Epithelial cell of proximal tubule (primary cell): ENCODE measurements around the gene SP8. TPM values are rescaled to one million over a fixed set of nuclear protein-coding genes. Genes with fewer than 3 reads are reported as not detected.
A peak's percentile ranks its signal among the peaks of the same experiment; 100 is the strongest.
"Not testable (repeated sequence)": the region's sequence is repeated elsewhere in the genome, so short reads cannot be mapped to it uniquely, and the experiment has no call there.

Experiments
- DNase-seq: peaks from one replicate; pipeline ENCODE4 v3.0.0-alpha.2; 2011; ENCODE audit warnings: low read depth
- H3K4me3 ChIP-seq: 2 replicates; pipeline ENCODE4 v1.5.1; 2011; ENCODE audit warnings: low read depth, mild to moderate bottlenecking, low read length
- total RNA-seq: library from RNA; depleted of rRNA; stranded (reverse); fragments of >200 nt; gene quantifications from 2 replicates; pipeline ENCODE4 v1.2.3, GENCODE V29; 2015
- TF ChIP-seq, protein P1 (sequence below): conservative IDR thresholded peaks from 2 replicates; pipeline ENCODE4 v1.5.1; 2012; ENCODE audit warnings: low read depth, mild to moderate bottlenecking, low read length

The SP8 gene
- not detected in 2 replicates for total RNA-seq

DNA sequence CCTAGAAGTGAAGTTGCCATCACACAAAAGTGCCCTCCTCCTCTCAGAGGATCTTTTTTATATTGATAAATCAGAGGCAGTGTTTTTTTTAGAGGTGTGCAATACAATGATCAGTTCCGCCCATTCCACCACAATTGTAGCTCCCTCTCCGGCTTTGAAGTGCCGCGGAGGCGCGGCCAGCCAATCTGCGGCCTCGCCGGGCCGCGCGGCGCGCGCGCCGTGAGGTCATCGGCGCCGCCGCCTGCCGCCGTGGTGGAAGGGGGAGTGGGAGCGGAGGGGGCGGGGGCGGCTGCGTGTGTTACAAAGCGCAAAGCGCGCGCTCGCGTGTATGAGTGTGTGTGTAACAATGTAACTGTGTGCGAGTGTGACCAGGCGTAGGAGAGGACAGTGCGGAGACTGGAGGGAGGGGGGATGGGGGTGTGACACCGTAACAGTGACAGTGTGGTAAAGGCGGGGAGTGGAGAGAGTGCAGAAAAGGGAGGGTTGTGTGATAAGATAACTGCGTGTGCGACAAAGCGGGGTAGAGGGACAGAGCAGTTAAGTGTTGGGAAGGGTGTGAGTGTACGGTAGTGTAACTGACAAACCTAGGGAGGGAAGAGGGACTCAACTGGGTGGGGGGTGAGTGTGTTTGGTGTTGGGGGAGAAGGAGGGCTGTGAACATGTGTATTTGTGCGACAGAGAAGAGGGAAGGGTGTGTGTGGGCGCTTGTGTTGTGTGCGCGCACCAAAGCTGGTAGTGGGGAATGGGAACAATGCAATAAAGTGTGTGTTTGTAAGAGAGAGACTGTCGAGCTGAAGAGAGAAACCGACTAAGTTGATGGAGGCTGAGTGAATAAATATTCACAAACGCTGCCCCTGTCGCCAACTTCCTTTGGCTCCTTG lies at the start of gene SP8:
SP8 (minus strand) TSS at position 108 of the 881 bp plus-strand sequence; CDS start at position 20, 88 bp downstream.
- H3K4me3 ChIP-seq, result peak within 1 kb of the TSS; percentile 3
- no peak for DNase-seq
- TF ChIP-seq, protein P1, sequence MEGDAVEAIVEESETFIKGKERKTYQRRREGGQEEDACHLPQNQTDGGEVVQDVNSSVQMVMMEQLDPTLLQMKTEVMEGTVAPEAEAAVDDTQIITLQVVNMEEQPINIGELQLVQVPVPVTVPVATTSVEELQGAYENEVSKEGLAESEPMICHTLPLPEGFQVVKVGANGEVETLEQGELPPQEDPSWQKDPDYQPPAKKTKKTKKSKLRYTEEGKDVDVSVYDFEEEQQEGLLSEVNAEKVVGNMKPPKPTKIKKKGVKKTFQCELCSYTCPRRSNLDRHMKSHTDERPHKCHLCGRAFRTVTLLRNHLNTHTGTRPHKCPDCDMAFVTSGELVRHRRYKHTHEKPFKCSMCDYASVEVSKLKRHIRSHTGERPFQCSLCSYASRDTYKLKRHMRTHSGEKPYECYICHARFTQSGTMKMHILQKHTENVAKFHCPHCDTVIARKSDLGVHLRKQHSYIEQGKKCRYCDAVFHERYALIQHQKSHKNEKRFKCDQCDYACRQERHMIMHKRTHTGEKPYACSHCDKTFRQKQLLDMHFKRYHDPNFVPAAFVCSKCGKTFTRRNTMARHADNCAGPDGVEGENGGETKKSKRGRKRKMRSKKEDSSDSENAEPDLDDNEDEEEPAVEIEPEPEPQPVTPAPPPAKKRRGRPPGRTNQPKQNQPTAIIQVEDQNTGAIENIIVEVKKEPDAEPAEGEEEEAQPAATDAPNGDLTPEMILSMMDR, result no peak

DNA sequence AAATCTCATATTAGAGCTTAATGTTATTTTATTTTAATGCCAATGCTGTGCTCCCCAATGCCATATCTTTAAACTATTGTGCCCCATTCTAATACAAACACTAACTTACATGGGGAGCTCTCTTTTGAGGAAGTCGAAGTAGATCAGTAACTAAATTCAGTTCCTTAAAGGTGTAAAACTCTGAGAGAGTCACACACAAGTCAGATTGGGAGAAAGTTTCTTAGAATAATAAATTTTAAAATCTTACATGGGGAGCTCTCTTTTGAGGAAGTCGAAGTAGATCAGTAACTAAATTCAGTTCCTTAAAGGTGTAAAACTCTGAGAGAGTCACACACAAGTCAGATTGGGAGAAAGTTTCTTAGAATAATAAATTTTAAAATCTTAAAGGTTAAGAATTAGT lies 49.7 kb upstream of the SP8 start:
- not testable (repeated sequence) for DNase-seq, H3K4me3 ChIP-seq

DNA sequence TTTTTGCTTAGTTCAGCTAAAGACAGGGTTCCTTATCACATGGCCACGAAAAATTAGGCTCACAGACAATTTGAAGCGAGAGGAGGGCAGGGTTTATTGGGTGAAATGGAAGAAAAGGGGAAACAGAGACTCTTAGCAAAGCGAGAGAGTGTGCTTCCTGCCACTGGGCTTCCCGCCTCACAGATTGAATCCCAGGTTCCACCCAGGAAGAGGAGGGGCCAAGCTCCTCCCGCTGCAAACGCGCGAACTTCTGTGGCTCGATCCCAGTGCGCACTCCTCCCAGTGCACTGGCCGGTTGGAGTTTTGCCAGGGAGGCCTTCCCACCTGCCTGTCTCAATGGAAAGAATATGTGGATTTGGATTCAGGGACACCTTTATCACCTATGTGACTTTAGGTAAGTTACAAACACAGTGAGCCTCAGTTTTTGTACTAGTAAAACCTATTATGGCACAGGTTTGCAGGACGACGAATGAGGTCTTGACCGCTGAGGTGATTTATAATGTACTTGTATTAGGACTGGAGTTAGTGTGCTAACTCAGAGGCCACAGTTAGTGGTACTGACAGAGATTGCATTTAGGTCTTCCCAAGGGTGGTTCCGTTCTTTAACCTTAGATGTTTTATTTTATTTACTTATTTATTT lies 48.5 kb upstream of the SP8 start:
- TF ChIP-seq, protein P1, result no peak
- no peak overlapping the region for H3K4me3 ChIP-seq
- no peak for DNase-seq

DNA sequence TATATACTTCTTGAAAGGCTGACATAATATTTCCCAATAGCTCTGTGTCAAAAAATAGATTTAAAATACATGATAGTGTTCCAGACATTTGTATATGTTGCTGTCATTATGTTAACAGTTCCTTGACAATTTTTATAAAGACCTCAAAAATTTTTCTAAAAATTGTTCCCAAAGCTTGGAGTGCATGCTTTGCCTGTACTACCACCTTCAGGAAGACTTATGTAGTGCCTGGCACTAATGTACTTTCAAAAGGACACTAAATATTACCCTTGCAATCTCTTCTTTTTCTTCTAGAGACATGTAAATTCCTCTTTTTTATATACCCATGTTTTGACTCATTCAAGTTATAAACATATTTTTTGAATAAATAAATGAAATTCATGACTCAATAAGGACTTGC lies 48.0 kb upstream of the SP8 start:
- DNase-seq, result no peak
- H3K4me3 ChIP-seq, result no peak overlapping the region
- TF ChIP-seq, protein P1, result peak; percentile 64

DNA sequence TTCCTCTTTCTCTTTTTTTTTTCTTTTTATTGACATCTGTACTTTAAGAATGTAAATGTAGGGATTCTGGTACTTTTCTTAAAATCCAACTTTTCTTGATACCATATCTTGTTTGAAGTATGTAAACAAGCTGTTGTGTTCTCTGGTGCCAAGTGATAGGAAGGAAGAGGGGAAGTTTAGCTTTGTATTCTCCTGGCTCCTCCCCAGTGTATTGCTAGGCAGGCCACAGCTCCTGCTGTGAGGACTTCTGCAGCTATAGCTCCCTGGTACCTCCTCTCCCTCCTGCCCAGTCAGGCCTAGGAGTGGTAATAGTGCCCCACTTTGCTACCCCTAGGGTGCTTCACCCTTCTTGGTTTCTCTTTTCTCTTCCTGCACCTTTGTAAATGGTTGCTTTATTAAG lies 45.3 kb upstream of the SP8 start:
- no peak overlapping the region for H3K4me3 ChIP-seq
- no peak for DNase-seq
- TF ChIP-seq, protein P1, result no peak

DNA sequence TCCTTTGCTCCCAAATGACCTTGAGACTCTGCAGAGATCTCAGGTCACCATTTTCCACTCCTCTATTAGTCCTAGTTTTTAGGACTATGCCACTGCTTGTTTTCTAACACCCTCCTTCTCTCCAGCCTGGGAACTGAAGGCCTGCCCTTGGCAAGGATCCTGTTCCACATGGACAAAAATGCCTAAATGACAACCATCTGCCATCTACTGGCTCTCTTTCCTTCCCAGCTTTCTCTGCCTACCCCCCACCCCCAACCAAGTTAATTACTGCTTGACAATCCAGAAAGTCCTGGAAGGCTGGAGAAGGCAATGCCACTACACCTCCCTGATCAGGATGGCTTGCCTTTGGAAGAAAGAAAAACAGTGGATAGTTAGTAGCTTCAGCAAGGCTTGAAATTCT lies 44.8 kb upstream of the SP8 start:
- no peak for DNase-seq
- H3K4me3 ChIP-seq, result no peak overlapping the region
- TF ChIP-seq, protein P1, result no peak

DNA sequence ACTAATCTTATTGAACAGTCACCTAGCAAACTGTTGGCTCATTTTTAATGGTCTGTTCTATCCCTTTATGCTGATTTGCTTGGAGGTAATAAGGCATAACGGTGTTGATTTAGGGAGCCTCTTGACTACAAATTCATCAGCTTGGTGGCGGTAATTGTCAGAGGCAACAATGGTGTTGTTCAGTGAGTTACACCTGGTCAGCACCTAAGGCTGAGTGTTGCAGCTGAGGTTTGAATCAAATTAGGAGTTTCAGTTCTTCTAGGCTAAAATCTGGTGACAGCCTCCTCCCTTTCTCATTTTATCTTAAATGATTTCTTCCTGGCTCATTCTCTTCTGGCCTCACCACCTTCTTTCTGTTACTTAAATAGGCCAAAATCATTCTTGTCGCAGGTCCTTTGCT lies 42.3 kb upstream of the SP8 start:
- no peak for DNase-seq
- H3K4me3 ChIP-seq, result no peak overlapping the region
- TF ChIP-seq, protein P1, result no peak
